ENCODE results near the gene CNOT6L.

- no peak for TF ChIP-seq CTCF (IDR thresholded peaks at IDR 0.05; ENCODE audit: insufficient read depth, low read length)
- TF ChIP-seq REST (IDR thresholded peaks at IDR 0.05; ENCODE audit: insufficient replicate concordance, low read depth): no peak
- no peak for TF ChIP-seq SPI1 (IDR thresholded peaks at IDR 0.05; ENCODE audit: borderline replicate concordance, low read depth)
These were observed 36.9 kb downstream of the CNOT6L start for GRCh38 chr4:77782102-77782835.
